Motor neuron (in vitro differentiated cells): ENCODE data around the gene AKAP13. TPM values are rescaled to one million over a fixed set of nuclear protein-coding genes. Genes with fewer than 3 reads are reported as not detected.

Source experiments
- ATAC-seq, 8 experiments: fragments of 200-7000 bp; cut with Tn5 transposase; replicated peaks in 6 of 8; 2 replicates each; pipeline ENCODE4 v1.8.0; 2021; ENCODE audit warnings: mild to moderate bottlenecking in 8 of 8, moderate library complexity in 8 of 8
- H3K27ac ChIP-seq, 2 donors: fragments of 250-450 bp; sonication (Bioruptor Pico); 2 replicates each; pipeline ENCODE4 v1.9.0; 2021; ENCODE audit warnings: antibody characterized with exemption in 2 of 2, mild to moderate bottlenecking in 2 of 2, moderate library complexity in 1 of 2
- H3K4me1 ChIP-seq, 2 donors: fragments of 250-450 bp; sonication (Bioruptor Pico); replicated peaks in 1 of 2; 2 replicates each; pipeline ENCODE4 v1.6.1; 2021; ENCODE audit warnings: antibody characterized with exemption in 2 of 2, mild to moderate bottlenecking in 2 of 2, moderate library complexity in 1 of 2
- H3K4me3 ChIP-seq, 5 donors: fragments of 250-450 bp; sonication (Bioruptor Pico); 2 replicates each; pipeline ENCODE4 v1.9.0; 2021; ENCODE audit warnings: antibody characterized with exemption in 5 of 5, mild to moderate bottlenecking in 5 of 5, moderate library complexity in 4 of 5
- WGBS, 10 experiments: fragments of 450-650 bp; shearing (Covaris generic); methylation state at CpG; one replicate each; pipeline ENCODE4 v1.0.0; 2022; 5-methylcytosine and 5-hydroxymethylcytosine counted together
- in situ Hi-C, 9 experiments: fragments of 400-800 bp; cut with MboI; loops; one replicate each; pipeline ENCODE4 v1.15.0; 2021; ENCODE audit warnings: low sequenced_read_pairs in 9 of 9, low pct_unique_long_range_greater_than_20kb in 2 of 9; ENCODE audit not compliant: unreplicated experiment in 9 of 9
- total RNA-seq, 8 experiments: library from RNA; unstranded; fragments of 300-600 nt; gene quantifications; 2 replicates each; pipeline versions ENCODE4 v1.2.3 to v1.2.4, GENCODE V29; 2022

AKAP13 gene
- total RNA-seq, 8 experiments from 2014 or later: 18.6 to 60.2 (median 38.2) TPM

- Histone ChIP-seq H3K4me3 (no peak overlapping the region), H3K27ac (no peak overlapping the region), H3K4me1 (peaks cover 0 to 3% of the 10 kb centered on the region in 2 donors)
- no peak for ATAC-seq
- in situ Hi-C loops: no loop called here
Observed at GRCh38 chr15:85353516-85353915, 26.9 kb upstream of the AKAP13 start.

- H3K4me3 ChIP-seq: no peak overlapping the region
- in situ Hi-C loops: no loop called here
- H3K27ac ChIP-seq: no peak overlapping the region
- 17 to 100% (median 55%) methylated on average over 1 to 4 of the region's 4 CpGs; no CpG with 5 or more reads in 2 of the 10 experiments for whole genome bisulfite sequencing, 10 experiments
- H3K4me1 ChIP-seq: no peaks in the 10 kb centered on the region
- ATAC-seq: peak in 3 of 8 experiments; percentile 10 to 63 (median 14)
Observed at GRCh38 chr15:85354461-85354860, 25.9 kb upstream of the AKAP13 start.

- no peak overlapping the region for H3K4me3 ChIP-seq
- ATAC-seq: no peak
- in situ Hi-C loops: no loop called here
- WGBS, 10 experiments: 100% methylated on average over 1 of the region's 4 CpGs; no CpG with 5 or more reads in 9 of the 10 experiments
- H3K4me1 ChIP-seq: no peaks in the 10 kb centered on the region
- H3K27ac ChIP-seq: no peak overlapping the region
Observed at GRCh38 chr15:85354948-85355347, 25.5 kb upstream of the AKAP13 start.

GRCh38 chr15:85356276-85356675 is 24.1 kb upstream of the AKAP13 start:
- Histone ChIP-seq H3K27ac (no peak overlapping the region), H3K4me3 (no peak overlapping the region), H3K4me1 (no peaks in the 10 kb centered on the region)
- WGBS, 10 experiments: 40 to 100% (median 70%) methylated on average over 1 of the region's 1 CpG; no CpG with 5 or more reads in 6 of the 10 experiments
- in situ Hi-C loops: no loop called here
- ATAC-seq: no peak

DNA sequence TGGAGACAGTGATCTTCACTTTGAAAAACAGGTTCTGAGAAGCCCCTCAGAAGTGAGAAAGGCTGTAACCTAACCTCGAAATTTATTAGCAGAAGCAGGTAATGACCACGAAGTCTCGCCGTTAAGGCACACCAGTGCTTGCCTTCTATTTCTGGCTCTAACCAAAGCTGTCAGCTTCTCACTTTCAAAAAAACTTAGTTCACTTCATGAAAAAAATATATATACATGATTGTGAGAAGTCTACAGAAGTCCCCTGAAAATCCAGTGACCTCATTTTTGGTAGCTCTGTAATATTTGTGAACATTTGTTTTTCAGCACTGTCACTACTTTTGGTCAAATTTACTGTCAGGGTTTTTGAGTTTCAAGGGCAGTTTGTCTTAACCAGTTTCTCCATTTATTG is 19.1 kb upstream of the AKAP13 start:
- 33 to 96% (median 80%) methylated on average over 1 to 4 of the region's 4 CpGs; no CpG with 5 or more reads in 2 of the 10 experiments for WGBS, 10 experiments
- ATAC-seq: no peak
- in situ Hi-C loops: no loop called here
- Histone ChIP-seq H3K4me1 (no peaks in the 10 kb centered on the region), H3K4me3 (no peak overlapping the region), H3K27ac (no peak overlapping the region)

DNA sequence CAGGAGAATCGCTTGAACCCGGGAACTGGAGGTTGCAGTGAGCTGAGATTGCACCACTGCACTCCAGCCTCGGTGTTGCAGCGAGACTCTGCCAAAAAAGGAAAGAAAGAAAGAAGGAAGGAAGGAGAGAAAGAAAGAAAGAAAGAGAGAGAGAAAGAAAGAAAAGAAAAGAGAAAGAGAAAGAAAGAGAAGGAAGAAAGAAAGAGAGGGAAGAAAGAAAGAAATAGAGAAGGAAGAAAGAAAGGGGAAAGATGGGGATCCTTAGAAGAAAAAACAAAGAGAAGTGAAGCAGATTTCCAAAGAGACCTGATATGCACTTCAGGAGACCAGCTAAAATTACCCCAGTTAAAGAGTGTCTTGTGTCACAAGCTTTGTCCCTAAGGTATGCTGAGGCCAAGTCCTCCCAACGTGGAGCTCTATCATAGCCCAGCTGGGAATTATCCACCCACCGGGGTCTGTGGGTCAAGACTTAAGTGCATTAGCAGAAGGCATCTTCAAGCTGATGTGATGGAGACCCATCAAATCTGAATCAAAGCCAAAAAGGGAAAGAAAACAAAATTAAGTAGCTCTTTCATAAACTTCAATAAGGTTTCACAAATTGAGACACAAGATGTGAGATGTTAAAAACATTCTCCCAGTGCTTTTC is 17.8 kb upstream of the AKAP13 start:
- no peak for ATAC-seq
- no peak overlapping the region for H3K4me3 ChIP-seq
- 76 to 100% (median 84%) methylated on average over 1 to 6 of the region's 6 CpGs; no CpG with 5 or more reads in 1 of the 10 experiments for WGBS, 10 experiments
- H3K4me1 ChIP-seq: no peaks in the 10 kb centered on the region
- in situ Hi-C loops: no loop called here
- no peak overlapping the region for H3K27ac ChIP-seq

GRCh38 chr15:85365980-85366379 is 14.4 kb upstream of the AKAP13 start:
- Histone ChIP-seq H3K4me1 (no peaks in the 10 kb centered on the region), H3K27ac (no peak overlapping the region), H3K4me3 (no peak overlapping the region)
- in situ Hi-C loops: no loop called here
- WGBS, 10 experiments: 60 to 100% (median 93%) methylated on average over 1 to 2 of the region's 2 CpGs; no CpG with 5 or more reads in 1 of the 10 experiments
- ATAC-seq: peak in 2 of 8 experiments; percentile 53 to 67

DNA sequence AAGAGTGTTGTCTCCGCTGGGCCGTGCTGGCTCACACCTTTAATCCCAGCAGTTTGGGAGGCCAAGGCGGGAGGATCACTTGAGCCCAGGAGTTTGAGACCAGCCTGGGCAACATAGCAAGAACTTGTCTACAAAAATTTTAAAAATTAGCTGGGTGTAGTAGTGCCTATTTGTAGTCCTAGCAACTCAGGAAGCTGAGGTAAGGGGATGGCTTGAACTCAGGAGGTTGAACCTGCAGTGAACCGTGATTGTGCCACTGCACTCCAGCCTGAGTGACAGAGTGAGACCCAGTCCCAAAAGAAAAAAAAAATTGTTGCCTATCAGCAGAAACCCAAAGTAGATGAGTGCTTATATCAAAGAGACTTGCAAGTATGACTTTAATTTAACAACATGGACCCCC is 12.7 kb upstream of the AKAP13 start:
- WGBS, 10 experiments: 75 to 100% (median 93%) methylated on average over 1 to 4 of the region's 4 CpGs; no CpG with 5 or more reads in 1 of the 10 experiments
- Histone ChIP-seq H3K27ac (no peak overlapping the region), H3K4me1 (no peaks in the 10 kb centered on the region), H3K4me3 (no peak overlapping the region)
- no peak for ATAC-seq
- in situ Hi-C loops: no loop called here

- ATAC-seq: peak in 1 of 8 experiments; percentile 35
- 30 to 100% (median 89%) methylated on average over 1 to 4 of the region's 4 CpGs; no CpG with 5 or more reads in 2 of the 10 experiments for WGBS, 10 experiments
- Histone ChIP-seq H3K4me1 (peaks cover 7 to 9% of the 10 kb centered on the region in 2 donors), H3K4me3 (no peak overlapping the region), H3K27ac (no peak overlapping the region)
- in situ Hi-C loops: no loop called here
Observed at GRCh38 chr15:85374831-85375230, 5.6 kb upstream of the AKAP13 start.

DNA sequence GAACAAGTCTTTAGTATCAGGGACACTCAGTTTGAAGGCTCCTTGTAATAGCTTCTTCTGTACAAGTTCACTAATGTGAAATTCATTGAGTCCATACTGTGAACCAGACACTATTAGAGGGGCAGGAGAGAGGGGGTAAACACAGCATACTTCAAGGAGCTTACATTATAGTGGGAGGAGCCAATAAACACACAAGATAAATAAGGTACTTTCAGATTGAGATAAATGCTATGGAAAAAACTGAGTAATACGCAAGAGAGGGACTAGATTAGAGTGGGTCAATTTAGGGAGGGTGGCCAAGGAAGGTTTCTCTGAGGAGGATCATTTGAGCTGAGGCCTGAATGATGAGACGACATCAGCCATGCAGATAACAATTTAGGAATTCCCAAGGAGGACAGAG is 3.1 kb upstream of the AKAP13 start:
- H3K4me1 ChIP-seq: peaks cover 9 to 14% of the 10 kb centered on the region in 2 donors
- no peak for ATAC-seq
- WGBS, 10 experiments: 50 to 100% (median 89%) methylated on average over 1 to 2 of the region's 2 CpGs; no CpG with 5 or more reads in 4 of the 10 experiments
- H3K4me3 ChIP-seq: no peak overlapping the region
- in situ Hi-C loops: no loop called here
- no peak overlapping the region for H3K27ac ChIP-seq

- WGBS, 10 experiments: 84 to 100% (median 96%) methylated on average over 1 to 6 of the region's 6 CpGs; no CpG with 5 or more reads in 2 of the 10 experiments
- Histone ChIP-seq H3K27ac (no peak overlapping the region), H3K4me1 (peaks cover 10 to 16% of the 10 kb centered on the region in 2 donors), H3K4me3 (no peak overlapping the region)
- in situ Hi-C loops: no loop called here
- no peak for ATAC-seq
Observed at GRCh38 chr15:85377986-85378385, 2.4 kb upstream of the AKAP13 start.

DNA sequence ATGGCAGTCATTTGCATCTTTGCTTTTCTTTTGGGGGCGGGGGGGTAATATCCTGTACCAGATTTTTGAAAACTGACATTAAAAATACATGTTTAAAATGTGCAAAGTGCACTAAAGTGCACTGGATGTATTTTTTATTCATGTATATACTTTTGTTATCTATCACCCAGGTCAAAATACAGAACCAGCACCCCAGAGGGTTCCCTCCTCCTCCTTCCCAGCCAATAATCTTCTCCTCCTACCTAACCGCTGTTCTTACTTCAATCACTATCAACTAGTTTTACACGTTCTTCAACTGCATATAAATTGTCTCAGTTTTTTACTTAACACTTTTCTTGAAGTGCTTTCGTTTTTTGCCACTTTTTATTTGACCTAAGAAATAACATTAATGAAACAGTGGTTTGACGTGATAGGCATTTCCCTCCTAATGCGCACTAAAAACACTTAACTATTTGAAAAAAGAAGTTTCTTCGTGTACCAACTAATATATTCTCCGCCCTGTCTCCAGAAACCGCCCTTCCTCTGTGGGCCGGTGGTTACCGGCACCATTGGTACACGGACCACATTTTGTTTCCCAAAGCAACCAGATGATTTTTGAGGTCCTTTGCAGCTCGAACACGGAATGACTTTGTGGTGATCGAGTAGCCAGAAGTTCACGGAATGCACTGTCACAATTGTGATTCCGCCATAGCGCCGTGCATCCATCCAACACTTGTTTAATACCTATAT is 836 bp upstream of the AKAP13 start:
- ATAC-seq: peak in 2 of 8 experiments; percentile 4 to 13
- Histone ChIP-seq H3K4me3 (peak overlapping the region; percentile 81 to 93 (median 88)), H3K4me1 (peaks cover 4 to 7% of the 10 kb centered on the region in 2 donors), H3K27ac (peak overlapping the region in 1 of 2 donors; percentile 32)
- 8 to 51% (median 19%) methylated on average over 1 to 18 of the region's 19 CpGs for whole genome bisulfite sequencing, 10 experiments
- in situ Hi-C loops: no loop called here

- Histone ChIP-seq H3K27ac (peak overlapping the region; percentile 67 to 91), H3K4me3 (peak overlapping the region; percentile 81 to 93 (median 88))
- peak; percentile 43 to 68 (median 61) for ATAC-seq
Observed at GRCh38 chr15:85380812-85381642, 624 bp downstream of the AKAP13 start.

More at GRCh38 chr15:85380812-85381642, 624 bp downstream of the AKAP13 start:
- in situ Hi-C loops: no loop called here
- H3K4me1 ChIP-seq: peaks cover 4 to 7% of the 10 kb centered on the region in 2 donors
- 0 to 2% (median 0%) methylated on average over 1 to 7 of the region's 89 CpGs; no CpG with 5 or more reads in 1 of the 10 experiments for WGBS, 10 experiments
